ENCODE measurements around the gene PTK7. TPM values are rescaled to one million over a fixed set of nuclear protein-coding genes. Genes with fewer than 3 reads are reported as not detected.

PTK7 gene
- total RNA-seq, 1 experiment from 2014 or later = 48.1 TPM

- H3K9me2 ChIP-seq (replicated peaks; ENCODE audit: low read length) = no peaks in the 10 kb centered on the region
- peak within 1 kb of the TSS; percentile 74 for H3K4me3 ChIP-seq (ENCODE audit: low read length)
- H3K9ac ChIP-seq (ENCODE audit: low read length) = peak within 1 kb of the TSS; percentile 94
- H3K27me3 ChIP-seq (ENCODE audit: low read length) = no peaks in the 10 kb centered on the region
- no TSS peak for BruUV-seq (replicated peaks)
- H2AFZ ChIP-seq (ENCODE audit: low read length) = peak within 1 kb of the TSS; percentile 66
- DNase-seq (peak; percentile 98), ATAC-seq (peak; percentile 98)
- ChIA-PET POLR2A (ENCODE audit: unreplicated experiment) (interaction anchor here (0.6 to 0.8 kb wide), 4 partner anchors 39 to 374 kb away, joined by 3 to 15 read pairs (median 10); partner anchors contain the start of genes ABCC10 and KLHDC3), CTCF (interaction anchor here (0.6 kb wide), 1 partner anchor 96 kb away, joined by 3 read pairs; no protein-coding TSS in a partner anchor)
- H3K27ac ChIP-seq (ENCODE audit: low read length) = peak within 1 kb of the TSS; percentile 69
- no peaks in the 10 kb centered on the region for H3F3A ChIP-seq (ENCODE audit: low read length, unreplicated experiment)
- peaks cover 33% of the 10 kb centered on the region for H3K79me2 ChIP-seq (ENCODE audit: low read length)
- H3K4me2 ChIP-seq (ENCODE audit: low read length) = peak within 1 kb of the TSS; percentile 95
- peaks cover 28% of the 10 kb centered on the region for H3K4me1 ChIP-seq (ENCODE audit: insufficient read depth, low read length)
- intact Hi-C loops (cut with micrococcal nuclease) = no loop called here
- H3K9me3 ChIP-seq (ENCODE audit: low read length) = no peaks in the 10 kb centered on the region
- TF ChIP-seq EZH2 (IDR thresholded peaks at IDR 0.05; ENCODE audit: low read length, unreplicated experiment) (no peak), CTCF (conservative IDR thresholded peaks at IDR 0.05; ENCODE audit: low read depth, low read length) (no peak), EZH2phosphoT487 (IDR thresholded peaks at IDR 0.05; ENCODE audit: borderline replicate concordance, low read length) (no peak)
- H4K20me1 ChIP-seq (ENCODE audit: low read length) = peaks cover 6% of the 10 kb centered on the region; the same call in 1 of the 2 replicates
- peaks cover 16% of the 10 kb centered on the region; the same call in 1 of the 2 replicates for H3K36me3 ChIP-seq (ENCODE audit: low read depth, low read length)
Measured at GRCh38 chr6:43053545-43054205, 22.4 kb upstream of the PTK7 start, which contains the start of gene CUL7. Gene CUL7, minus strand, starts transcription at chr6:43053851. Its CDS starts 1,063 bp downstream, at chr6:43052788.

GRCh38 chr6:43054206-43054943 lies 21.7 kb upstream of the PTK7 start:
- Histone ChIP-seq H3F3A (ENCODE audit: low read length, unreplicated experiment) (no peaks in the 10 kb centered on the region), H3K27ac (ENCODE audit: low read length) (peak overlapping the region; percentile 27), H3K4me2 (ENCODE audit: low read length) (peak overlapping the region; percentile 95), H3K9me2 (replicated peaks; ENCODE audit: low read length) (no peaks in the 10 kb centered on the region), H3K79me2 (ENCODE audit: low read length) (peaks cover 39% of the 10 kb centered on the region), H4K20me1 (ENCODE audit: low read length) (peaks cover 6% of the 10 kb centered on the region; the same call in 1 of the 2 replicates), H3K27me3 (ENCODE audit: low read length) (no peaks in the 10 kb centered on the region), H3K9me3 (ENCODE audit: low read length) (no peaks in the 10 kb centered on the region), H3K9ac (ENCODE audit: low read length) (peak overlapping the region; percentile 94; the same call in 1 of the 2 replicates), H2AFZ (ENCODE audit: low read length) (peak overlapping the region; percentile 56; the same call in 1 of the 2 replicates), H3K4me3 (ENCODE audit: low read length) (peak overlapping the region; percentile 74), H3K4me1 (ENCODE audit: insufficient read depth, low read length) (peaks cover 28% of the 10 kb centered on the region), H3K36me3 (ENCODE audit: low read depth, low read length) (peaks cover 16% of the 10 kb centered on the region; the same call in 1 of the 2 replicates)
- TSS peak; percentile 98 for BruUV-seq (replicated peaks)
- POLR2A ChIA-PET (ENCODE audit: unreplicated experiment) = interaction anchor here (0.5 to 0.8 kb wide), 5 partner anchors 40 to 373 kb away, joined by 3 to 15 read pairs (median 9); partner anchors contain the start of genes ABCC10 and KLHDC3
- ATAC-seq = no peak
- CTCF ChIA-PET = interaction anchor here (0.6 kb wide), 1 partner anchor 95 kb away, joined by 3 read pairs; no protein-coding TSS in a partner anchor
- no peak for DNase-seq
- TF ChIP-seq CTCF (conservative IDR thresholded peaks at IDR 0.05; ENCODE audit: low read depth, low read length) (no peak), EZH2phosphoT487 (IDR thresholded peaks at IDR 0.05; ENCODE audit: borderline replicate concordance, low read length) (no peak)
- intact Hi-C loops (cut with micrococcal nuclease) = no loop called here
